GM21723 (cell line): ENCODE measurements around the gene PARP16.

ENCODE experiments used
- ATAC-seq: cut with Tn5 transposase; IDR thresholded peaks from one replicate; pipeline ENCODE4 v1.9.1; 2021; ENCODE audit warnings: mild to moderate bottlenecking, moderate library complexity; ENCODE audit not compliant: unreplicated experiment

The PARP16 gene

DNA sequence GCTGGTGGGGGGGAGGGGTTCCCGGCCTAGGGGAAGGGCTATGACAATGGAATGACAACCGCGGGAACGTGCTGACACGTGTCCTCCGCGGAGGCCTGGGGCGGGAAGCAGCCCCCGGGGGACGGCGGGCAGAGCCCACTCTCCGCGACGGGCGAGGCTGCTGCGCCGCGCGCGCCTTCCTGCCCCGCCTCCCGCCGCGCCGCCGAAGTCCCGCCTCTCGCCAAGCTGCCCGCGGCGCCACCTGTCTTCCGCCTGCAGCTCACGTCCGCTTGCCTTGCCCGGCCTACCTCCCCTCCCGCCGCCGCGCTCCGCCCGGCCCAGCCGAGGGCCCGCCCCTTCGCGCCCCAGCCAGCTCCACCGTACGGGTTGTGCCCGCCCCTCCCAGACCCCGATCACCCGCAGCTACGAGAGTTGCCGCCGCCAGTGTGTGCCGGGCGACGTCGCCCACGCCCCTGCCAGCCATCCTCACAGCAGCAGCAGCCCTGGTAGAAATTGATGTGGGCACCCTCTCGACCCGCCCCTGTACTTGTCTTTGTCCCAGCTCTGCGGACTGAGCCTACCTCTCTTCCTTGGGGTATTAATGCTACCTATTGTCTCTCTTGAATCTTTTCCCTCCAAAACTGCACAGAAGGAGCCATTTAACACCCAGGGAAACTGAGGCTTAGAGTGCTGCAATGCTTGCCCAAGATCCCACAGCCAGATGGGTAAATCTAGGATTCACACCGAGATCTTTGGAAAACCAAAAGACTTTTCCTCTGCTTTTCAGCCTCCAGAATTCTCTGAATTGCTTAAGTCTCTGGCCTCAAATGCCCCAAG, at the start of gene PARP16:
Gene PARP16 (minus strand): TSS at position 180 of the 816 bp plus-strand sequence. CDS start 457 bp downstream, outside the sequence.
- peak; percentile 92 for ATAC-seq

DNA sequence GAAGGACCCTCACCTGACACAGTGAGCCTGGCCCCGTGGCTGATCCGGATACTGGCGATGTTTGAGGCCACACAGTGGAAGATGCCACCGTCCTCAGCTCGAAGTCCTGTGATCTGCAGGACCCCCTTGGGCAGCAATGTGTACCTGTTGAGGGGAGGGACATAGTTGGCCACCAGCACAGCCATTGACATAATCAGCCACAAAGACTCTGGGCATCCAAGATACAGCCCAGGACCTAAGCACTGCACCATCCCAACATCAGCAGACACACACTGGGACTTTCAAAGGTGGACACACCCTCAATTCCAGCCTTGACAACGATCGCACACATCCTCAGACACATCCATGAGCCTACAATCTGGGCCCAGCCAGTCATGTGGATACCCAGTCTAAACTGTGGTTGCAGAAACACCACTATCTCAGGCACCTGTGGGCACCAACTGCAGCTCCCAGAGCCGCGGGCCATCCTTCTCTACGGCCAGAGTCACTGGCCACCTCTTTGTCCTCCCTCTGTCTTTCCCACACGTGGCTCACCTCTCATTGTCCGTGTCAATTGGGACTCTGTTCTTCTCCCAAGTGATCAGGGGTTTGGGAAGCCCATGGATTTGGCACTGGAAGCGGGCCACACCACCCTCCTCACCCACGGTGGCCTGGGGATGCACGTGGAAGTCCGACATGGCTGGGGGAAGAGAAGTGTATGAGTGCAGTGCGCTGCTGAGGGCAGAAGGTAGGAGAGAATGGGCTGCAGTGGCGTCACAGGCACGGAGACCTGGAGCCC, 48.8 kb upstream of the PARP16 start:
- no peak for ATAC-seq

GRCh38 chr15:65334586-65335231, 48.0 kb upstream of the PARP16 start:
- no peak for ATAC-seq

GRCh38 chr15:65333856-65334255, 47.2 kb upstream of the PARP16 start:
- ATAC-seq = no peak

DNA sequence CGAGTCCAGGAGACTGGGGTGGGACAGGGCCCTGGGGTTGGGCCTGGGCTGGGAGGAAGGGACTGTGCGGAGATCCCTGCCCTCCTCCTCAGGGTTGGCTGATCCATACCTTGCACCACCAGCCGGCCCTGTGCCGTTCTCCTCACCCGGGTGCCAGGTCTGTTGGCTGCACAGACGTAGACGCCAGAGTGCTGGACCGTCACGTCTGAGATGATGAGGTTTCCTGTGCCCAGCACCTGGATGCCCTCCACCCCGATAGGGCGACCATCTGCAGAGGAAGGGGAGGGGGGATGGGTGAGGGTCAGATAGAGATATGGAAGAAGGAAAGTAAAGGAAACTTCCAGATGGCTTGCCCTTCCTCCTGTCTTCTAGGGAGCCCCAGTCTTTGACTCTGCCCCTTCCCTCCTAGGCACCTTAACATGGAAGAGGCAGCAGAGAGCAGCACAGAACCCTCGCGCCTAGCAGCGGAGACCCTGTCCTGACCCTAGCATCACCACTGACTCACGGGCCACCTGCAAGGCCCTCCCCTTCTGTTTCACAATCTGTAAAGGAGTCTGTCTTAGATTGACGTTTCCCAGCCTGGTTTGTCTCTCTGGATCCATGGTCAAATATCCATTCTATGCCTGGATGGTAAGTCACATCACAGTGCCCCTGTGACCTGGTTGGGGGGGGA, 46.6 kb upstream of the PARP16 start:
- no peak for ATAC-seq

- ATAC-seq = no peak
These were observed 45.9 kb upstream of the PARP16 start for GRCh38 chr15:65332391-65333147.

DNA sequence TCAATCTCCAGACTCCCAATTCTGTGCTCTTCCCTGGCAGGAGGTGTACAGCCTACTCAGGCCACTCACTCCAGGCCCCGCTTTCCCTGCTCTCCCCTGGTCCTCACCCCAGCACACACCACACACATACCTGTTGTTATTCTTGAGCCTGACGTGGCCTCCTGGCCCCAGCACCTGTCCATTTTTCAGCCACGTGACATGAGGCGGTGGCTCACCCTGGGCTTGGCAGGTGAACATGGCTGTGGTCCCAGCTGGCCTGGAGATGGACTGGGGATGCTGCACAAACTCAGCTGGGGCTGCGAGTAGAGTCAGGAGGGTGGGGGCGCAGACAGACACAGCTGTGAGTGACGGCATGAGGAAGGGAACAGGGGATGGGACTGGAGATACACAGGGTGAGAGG, 45.1 kb upstream of the PARP16 start:
- no peak for ATAC-seq

DNA sequence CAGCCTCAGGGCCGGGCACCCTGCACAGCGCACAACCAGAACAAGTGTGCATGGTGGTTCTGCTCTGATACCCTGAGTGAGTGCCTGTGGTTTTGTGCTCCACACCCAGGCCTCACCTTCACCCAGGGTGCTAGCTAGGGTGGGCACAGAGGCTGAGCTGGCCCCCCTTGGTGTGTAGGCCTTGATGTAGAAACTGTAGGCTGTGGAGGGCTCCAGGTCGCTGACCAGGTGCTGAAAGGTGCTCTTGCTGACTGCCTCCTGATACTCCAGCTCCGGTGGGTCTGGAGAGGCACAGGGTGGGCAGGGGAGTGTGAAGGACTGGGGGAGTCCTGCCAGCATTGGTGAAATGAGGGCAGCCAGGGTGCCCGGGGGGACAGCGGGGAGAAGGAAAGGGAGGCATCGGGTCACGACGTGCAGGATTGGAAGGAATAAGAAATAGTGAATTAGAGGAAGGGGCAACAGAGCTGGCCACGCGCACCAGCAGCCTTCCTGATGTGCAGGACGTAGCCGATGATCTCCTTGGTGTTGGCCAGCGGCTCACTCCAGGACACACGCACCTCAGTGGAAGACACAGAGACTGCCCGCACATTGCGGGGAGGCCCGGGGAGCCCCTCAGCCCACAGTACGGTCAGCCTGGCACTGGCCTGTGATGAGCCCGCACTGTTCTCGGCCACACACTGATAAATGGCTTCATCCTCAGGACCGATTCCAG, 44.4 kb upstream of the PARP16 start:
- ATAC-seq = no peak

DNA sequence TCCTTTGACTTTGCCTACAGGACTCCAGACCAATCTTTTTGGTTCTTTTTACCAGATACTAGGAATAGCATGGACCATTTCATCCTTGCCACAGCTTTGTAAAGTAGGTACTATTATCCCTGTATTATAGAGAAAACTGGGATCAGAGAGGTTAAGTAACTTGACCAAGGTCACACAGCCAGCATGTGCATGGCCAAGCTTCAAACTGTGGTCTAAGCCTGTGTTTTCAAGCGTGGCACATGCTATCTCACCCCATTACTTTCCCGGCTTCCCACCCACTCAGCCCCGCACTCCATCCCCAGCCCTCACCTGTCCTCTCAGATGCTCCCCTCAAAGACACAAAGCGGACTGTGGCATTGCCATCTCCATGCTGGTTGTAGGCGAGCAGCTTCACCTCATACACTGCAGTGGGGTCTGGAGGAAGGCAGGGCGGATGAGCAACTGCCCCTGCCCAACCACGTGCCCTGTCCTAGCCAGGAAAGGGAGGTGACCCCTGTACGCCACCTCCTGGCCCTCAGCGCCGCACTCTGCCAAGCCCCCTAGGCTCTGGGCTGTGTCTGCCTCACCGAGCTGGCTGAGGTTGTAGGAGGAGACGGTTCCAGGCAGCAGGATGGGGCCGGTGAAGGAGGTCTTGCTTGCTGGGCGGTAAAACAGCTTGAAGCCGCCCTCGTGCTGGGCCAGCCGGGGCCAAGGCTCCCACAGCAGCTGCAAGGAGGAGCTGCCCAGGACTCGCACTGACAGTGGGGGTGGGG, 43.5 kb upstream of the PARP16 start:
- ATAC-seq = no peak

GRCh38 chr15:65329288-65329983, 42.8 kb upstream of the PARP16 start:
- no peak for ATAC-seq

DNA sequence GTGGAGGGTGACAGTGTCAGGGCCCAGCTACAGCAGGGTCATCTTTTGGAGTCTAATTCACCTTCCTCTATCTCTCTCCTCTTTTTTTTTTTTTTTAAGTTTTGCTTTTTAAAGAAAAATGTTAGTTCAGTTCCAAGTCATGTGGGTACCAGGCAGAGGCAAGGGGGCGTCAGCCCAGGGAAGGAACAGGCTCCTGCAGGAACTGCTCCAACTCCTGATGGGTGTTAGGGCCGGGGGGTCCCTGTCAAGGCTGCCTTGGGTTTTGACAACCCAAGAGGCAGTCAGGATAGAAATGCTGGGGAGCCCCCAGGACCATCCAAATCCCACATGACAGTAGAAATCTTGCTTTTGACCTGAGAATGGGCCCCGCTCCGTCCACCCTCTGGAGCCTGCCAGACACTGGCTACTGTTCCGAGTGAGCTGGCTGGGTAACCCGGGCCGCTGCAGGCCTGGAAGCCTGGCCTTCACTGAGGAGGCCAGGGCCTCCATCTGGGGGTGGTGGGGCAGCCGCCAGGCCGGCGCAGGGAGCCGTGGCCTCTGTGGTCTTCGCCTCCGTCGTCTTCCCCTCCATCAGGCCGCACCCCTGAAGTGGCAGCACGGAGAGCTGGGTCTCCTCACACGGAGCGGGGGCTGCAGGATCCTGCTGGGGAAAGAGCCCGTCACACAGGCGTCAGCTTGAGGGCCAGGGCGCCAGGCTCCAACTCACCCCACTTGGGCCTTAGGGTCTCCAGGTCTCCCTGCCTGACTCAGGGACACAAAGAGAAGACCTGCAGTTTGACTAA, 42.0 kb upstream of the PARP16 start:
- ATAC-seq = no peak

- no peak for ATAC-seq
These were observed 41.1 kb upstream of the PARP16 start for GRCh38 chr15:65327651-65328393.

GRCh38 chr15:65326818-65327217, 40.1 kb upstream of the PARP16 start:
- no peak for ATAC-seq

DNA sequence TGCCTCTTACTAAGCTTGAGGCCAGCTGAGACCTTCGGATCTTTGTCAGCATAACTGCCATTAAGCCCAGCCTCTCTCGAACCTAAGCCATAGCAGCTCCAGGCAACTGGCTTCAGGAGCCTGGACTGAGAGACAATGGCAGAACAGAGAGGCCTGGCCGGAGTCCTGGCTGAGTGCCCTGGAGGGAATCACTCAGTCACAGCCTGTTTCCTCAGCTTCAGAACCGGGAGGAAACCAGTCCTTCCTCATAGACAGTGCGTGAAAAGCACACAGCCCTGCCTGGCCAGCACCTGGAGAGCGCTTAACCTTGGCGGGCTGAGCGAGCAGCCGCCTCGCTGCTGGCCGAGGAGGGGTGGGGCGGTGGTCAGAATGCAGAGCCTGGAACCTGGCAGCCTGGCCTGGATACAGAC, 39.4 kb upstream of the PARP16 start:
- no peak for ATAC-seq

GRCh38 chr15:65323071-65323511, 36.4 kb upstream of the PARP16 start:
- ATAC-seq = no peak

DNA sequence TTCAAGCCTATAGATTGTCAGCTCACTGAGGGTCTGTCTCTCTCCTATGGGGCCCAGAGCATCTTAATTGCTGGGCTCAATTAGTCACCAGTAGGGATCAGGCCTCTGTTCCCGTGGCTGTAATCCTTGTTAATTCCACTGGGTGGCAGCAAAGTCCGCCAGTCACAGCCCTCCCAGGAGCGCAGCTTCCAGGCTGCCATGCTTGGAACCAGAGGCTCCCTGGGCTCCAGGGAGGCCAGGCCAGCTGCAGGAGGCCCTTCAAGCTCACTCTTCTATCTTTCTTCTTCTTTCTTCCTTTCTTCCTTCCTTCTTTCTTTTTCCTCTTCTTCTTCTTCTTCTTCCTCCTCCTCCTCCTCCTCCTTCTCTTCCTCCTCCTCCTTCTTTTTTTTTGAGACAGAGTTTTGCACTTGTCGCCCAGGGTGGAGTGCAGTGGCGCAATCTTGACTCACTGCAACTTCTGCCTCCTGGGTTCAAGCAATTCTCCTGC, 32.2 kb upstream of the PARP16 start:
- no peak for ATAC-seq
